GM10266 (cell line): ENCODE results near the gene SIPA1.

Experiments used
- DNase-seq: peaks from one replicate; pipeline ENCODE4 v3.0.0; 2012; ENCODE audit errors: extremely low spot score
- CTCF ChIP-seq: IDR thresholded peaks from 2 replicates; pipeline ENCODE4 v1.5.1; 2012; ENCODE audit warnings: mild to moderate bottlenecking, low read depth; ENCODE audit not compliant: control insufficient read depth, insufficient read depth; ENCODE audit errors: missing control alignments

The SIPA1 gene

DNA sequence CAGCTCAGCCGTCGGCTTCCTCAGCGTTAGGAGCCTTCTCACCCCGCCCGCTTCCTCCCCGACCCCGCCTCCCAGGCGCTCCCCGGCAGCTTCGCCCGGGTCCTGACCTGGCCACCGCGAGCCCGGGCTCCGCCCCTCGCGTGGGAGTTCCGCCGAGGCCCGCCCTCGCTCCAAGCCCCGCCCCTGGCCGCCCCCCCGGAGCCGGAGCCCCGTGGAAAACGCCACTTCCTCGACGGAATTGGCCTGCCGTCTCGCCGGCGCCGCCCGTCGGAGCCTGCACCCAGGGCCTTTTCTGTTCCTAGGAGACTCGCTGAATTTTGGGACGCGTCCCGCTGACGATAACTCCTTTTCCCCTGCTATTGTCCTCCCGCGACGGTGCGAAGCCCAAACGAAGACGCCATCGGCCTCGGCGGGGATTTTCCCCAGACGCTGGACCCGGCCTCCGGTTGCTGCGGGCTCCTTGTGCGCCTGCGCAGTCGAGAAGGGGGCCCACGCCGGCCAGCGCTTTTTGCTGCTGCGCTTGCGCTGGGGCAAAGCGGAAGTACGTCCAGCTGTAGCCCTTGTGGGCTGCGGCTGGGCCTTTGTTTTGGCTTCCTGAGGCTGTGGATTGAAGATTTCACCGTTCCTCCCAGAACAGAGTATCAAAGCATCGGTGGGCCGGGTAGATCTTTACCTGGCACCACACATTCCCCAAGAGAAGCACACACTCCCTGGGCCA lies 14.8 kb downstream of the SIPA1 start:
- peak; percentile 99 for DNase-seq
- no peak for TF ChIP-seq CTCF

GRCh38 chr11:65653229-65654225 lies 15.6 kb downstream of the SIPA1 start:
- no peak for TF ChIP-seq CTCF
- DNase-seq = no peak

DNA sequence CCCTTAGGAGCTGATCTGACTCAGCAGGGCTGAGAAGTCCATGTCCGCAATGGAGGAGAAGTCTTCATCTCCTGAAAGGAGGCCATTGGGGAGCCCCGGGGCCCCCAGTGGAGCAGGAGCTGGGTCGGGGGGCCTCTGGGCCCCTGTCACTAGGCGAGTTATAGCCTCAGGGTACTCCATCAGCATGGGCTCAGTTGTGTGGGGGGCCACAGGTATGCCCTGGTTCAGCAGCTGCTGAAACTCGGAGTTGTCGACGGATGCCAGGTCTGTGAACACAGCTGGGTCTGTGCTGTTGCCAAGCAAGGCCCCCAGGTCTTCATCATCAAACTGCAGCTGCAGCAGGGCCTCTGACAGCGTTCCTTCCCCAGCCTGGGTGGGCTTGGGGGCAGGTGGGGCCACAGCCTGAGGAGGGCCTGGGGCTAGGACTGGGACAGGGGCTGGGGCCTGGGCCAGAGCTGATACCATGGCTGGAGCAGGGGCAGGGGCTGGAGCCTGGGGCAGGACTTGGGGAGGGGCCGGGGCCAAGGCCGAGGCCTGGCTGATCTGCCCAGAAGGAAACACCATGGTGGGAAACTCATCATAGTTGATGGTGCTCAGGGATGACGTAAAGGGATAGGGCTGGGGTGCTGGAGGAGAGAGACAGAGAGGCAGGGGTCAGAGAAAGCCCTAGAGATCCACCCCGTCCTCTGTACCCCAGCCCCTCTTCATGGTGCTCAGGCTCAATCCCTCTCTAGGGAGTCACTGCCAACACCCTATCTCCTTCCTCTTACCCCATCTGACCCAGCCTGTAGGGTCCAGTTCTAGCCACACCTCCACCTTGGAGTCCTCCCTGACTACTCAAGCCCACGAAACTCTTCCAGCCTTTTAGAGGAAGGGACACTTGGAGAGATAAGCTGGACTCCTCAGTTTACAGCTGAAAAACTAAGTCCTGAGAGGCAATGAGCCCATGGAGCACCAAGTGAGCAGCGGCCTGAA lies 16.8 kb downstream of the SIPA1 start:
- DNase-seq = no peak
- TF ChIP-seq CTCF = no peak

GRCh38 chr11:65655570-65656332 lies 17.9 kb downstream of the SIPA1 start:
- no peak for DNase-seq
- TF ChIP-seq CTCF = no peak

DNA sequence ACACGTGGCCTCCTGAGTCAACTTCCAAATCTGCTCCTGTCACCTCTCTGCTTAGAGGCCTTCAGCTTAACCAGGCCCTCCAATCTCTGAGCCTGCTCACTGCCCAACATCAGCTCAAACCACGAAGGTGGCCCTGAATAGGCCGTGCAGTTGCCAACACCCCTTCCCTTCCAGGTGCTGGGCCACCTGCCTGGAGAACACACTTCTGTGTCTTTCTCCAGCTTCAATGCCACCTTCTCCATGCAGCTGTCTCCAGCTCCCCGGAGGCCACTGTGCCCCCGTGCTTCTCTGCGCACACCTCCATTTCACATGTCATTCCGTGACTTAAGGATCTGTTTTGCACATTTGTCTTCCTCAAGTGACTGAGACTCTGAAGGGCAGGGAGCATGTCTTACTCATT lies 19.5 kb downstream of the SIPA1 start:
- no peak for DNase-seq
- no peak for TF ChIP-seq CTCF
